ENCODE measurements around the gene CDC20.

- TF ChIP-seq CTCF (conservative IDR thresholded peaks at IDR 0.05 in 1 of 2, IDR thresholded peaks at IDR 0.05 in 1 of 2; ENCODE audit: low read depth in 1 of 2, low read length in 2 of 2) (no peak), EZH2 (IDR thresholded peaks at IDR 0.05; ENCODE audit: low read length, missing control alignments) (no peak)
Measured at GRCh38 chr1:43379476-43379875, 20.7 kb downstream of the CDC20 start.

Measured in fibroblast of lung (primary cell).